NCI-H2029 treated with DMSO at 0.1 percent for 48 hours (cell line): ENCODE data around the gene SESN1.
"Not testable (repeated sequence)": the region's sequence is repeated elsewhere in the genome, so short reads cannot be mapped to it uniquely, and the experiment has no call there.

Source experiments
- DNase-seq: peaks from one replicate; lab custom pipeline; 2025; lab: John Stamatoyannopoulos, UW

The SESN1 gene

GRCh38 chr6:109094416-109095035, at the start of gene SESN1:
TSS of gene SESN1 (minus strand) at chr6:109094846. CDS start at chr6:109094073, 773 bp downstream.
- DNase-seq: peak; percentile 82

GRCh38 chr6:109143191-109143590, 48.5 kb upstream of the SESN1 start:
- no peak for DNase-seq

GRCh38 chr6:109142067-109142466, 47.4 kb upstream of the SESN1 start:
- DNase-seq: not testable (repeated sequence)

GRCh38 chr6:109139109-109139508, 44.5 kb upstream of the SESN1 start:
- no peak for DNase-seq

GRCh38 chr6:109136530-109136929, 41.9 kb upstream of the SESN1 start:
- DNase-seq: not testable (repeated sequence)

GRCh38 chr6:109136039-109136438, 41.4 kb upstream of the SESN1 start:
- not testable (repeated sequence) for DNase-seq

- not testable (repeated sequence) for DNase-seq
These were observed 41.0 kb upstream of the SESN1 start for GRCh38 chr6:109135600-109135999.

- no peak for DNase-seq
These were observed 35.4 kb upstream of the SESN1 start for GRCh38 chr6:109130065-109130464.

- no peak for DNase-seq
These were observed 30.9 kb upstream of the SESN1 start for GRCh38 chr6:109125504-109125903.

- no peak for DNase-seq
These were observed 29.6 kb upstream of the SESN1 start for GRCh38 chr6:109124219-109124618.

GRCh38 chr6:109121411-109121810, 26.8 kb upstream of the SESN1 start:
- no peak for DNase-seq

GRCh38 chr6:109118871-109119354, 24.3 kb upstream of the SESN1 start:
- no peak for DNase-seq

- DNase-seq: no peak
These were observed 23.7 kb upstream of the SESN1 start for GRCh38 chr6:109118337-109118736.

GRCh38 chr6:109117346-109118035, 22.8 kb upstream of the SESN1 start:
- no peak for DNase-seq

- DNase-seq: not testable (repeated sequence)
These were observed 18.0 kb upstream of the SESN1 start for GRCh38 chr6:109112663-109113062.

GRCh38 chr6:109109663-109110062, 15.0 kb upstream of the SESN1 start:
- DNase-seq: not testable (repeated sequence)

GRCh38 chr6:109105681-109106080, 11.0 kb upstream of the SESN1 start:
- DNase-seq: no peak

- no peak for DNase-seq
These were observed 9.9 kb upstream of the SESN1 start for GRCh38 chr6:109104512-109104911.

GRCh38 chr6:109103942-109104341, 9.3 kb upstream of the SESN1 start:
- no peak for DNase-seq

GRCh38 chr6:109102762-109103161, 8.1 kb upstream of the SESN1 start:
- no peak for DNase-seq

- no peak for DNase-seq
These were observed 3.0 kb upstream of the SESN1 start for GRCh38 chr6:109097661-109098060.

- DNase-seq: no peak
These were observed 1.6 kb upstream of the SESN1 start for GRCh38 chr6:109096208-109096607.

GRCh38 chr6:109095835-109096084, 1.1 kb upstream of the SESN1 start:
- DNase-seq: no peak
